Smooth muscle cell of the brain vasculature (primary cell): ENCODE measurements around the gene HECW1.

ENCODE experiments used
- DNase-seq: peaks from one replicate; pipeline ENCODE4 v3.0.0-alpha.2; 2012; ENCODE audit warnings: low read depth, low spot score

The HECW1 gene

GRCh38 chr7:43363035-43363791 lies 250.8 kb downstream of the HECW1 start:
- no peak for DNase-seq

GRCh38 chr7:43364391-43364790 lies 251.9 kb downstream of the HECW1 start:
- DNase-seq, result no peak

GRCh38 chr7:43372676-43373355 lies 260.4 kb downstream of the HECW1 start:
- no peak for DNase-seq

GRCh38 chr7:43377196-43377960 lies 264.9 kb downstream of the HECW1 start:
- DNase-seq, result no peak

- DNase-seq, result no peak
These were observed 266.8 kb downstream of the HECW1 start for GRCh38 chr7:43379210-43379609.

- no peak for DNase-seq
These were observed 272.3 kb downstream of the HECW1 start for GRCh38 chr7:43384616-43385308.

GRCh38 chr7:43385309-43385680 lies 272.8 kb downstream of the HECW1 start:
- DNase-seq, result no peak

- DNase-seq, result no peak
These were observed 273.4 kb downstream of the HECW1 start for GRCh38 chr7:43385856-43386255.

- no peak for DNase-seq
These were observed 275.5 kb downstream of the HECW1 start for GRCh38 chr7:43387932-43388331.

GRCh38 chr7:43390576-43390975 lies 278.1 kb downstream of the HECW1 start:
- DNase-seq, result no peak

- no peak for DNase-seq
These were observed 279.1 kb downstream of the HECW1 start for GRCh38 chr7:43391518-43391917.

- DNase-seq, result no peak
These were observed 280.3 kb downstream of the HECW1 start for GRCh38 chr7:43392638-43393330.

GRCh38 chr7:43394441-43395130 lies 282.1 kb downstream of the HECW1 start:
- no peak for DNase-seq

GRCh38 chr7:43395351-43395750 lies 282.9 kb downstream of the HECW1 start:
- no peak for DNase-seq

GRCh38 chr7:43396187-43396740 lies 283.8 kb downstream of the HECW1 start:
- no peak for DNase-seq

- no peak for DNase-seq
These were observed 286.4 kb downstream of the HECW1 start for GRCh38 chr7:43398831-43399230.

- no peak for DNase-seq
These were observed 293.5 kb downstream of the HECW1 start for GRCh38 chr7:43405948-43406347.

GRCh38 chr7:43406961-43407360 lies 294.5 kb downstream of the HECW1 start:
- no peak for DNase-seq

- DNase-seq, result no peak
These were observed 296.5 kb downstream of the HECW1 start for GRCh38 chr7:43408981-43409380.

GRCh38 chr7:43417455-43417854 lies 305.0 kb downstream of the HECW1 start:
- DNase-seq, result no peak
